ENCODE measurements around the gene BRSK1.
A peak's percentile ranks its signal among the peaks of the same experiment; 100 is the strongest.
"Not testable (repeated sequence)": the region's sequence is repeated elsewhere in the genome, so short reads cannot be mapped to it uniquely, and the experiment has no call there.

BRSK1 gene

GRCh38 chr19:55312621-55313512 is 29.1 kb downstream of the BRSK1 start:
- Histone ChIP-seq H3K4me2 (ENCODE audit: low read length) (no peak overlapping the region), H3K27me3 (ENCODE audit: control insufficient read depth, insufficient read depth, low read length) (no peaks in the 10 kb centered on the region), H3K4me1 (ENCODE audit: control insufficient read depth, insufficient read depth, low read length) (no peaks in the 10 kb centered on the region), H3K9ac (ENCODE audit: low read depth, low read length) (no peak overlapping the region), H3K4me3 (ENCODE audit: low read length) (no peak overlapping the region), H3K9me3 (replicated peaks; ENCODE audit: low read length) (no peaks in the 10 kb centered on the region), H3K36me3 (ENCODE audit: insufficient read depth, low read length) (no peaks in the 10 kb centered on the region)

GRCh38 chr19:55314396-55314795 is 30.6 kb downstream of the BRSK1 start:
- no peak overlapping the region for H3K4me2 ChIP-seq (ENCODE audit: low read length)
- H3K27me3 ChIP-seq (ENCODE audit: control insufficient read depth, insufficient read depth, low read length), result no peaks in the 10 kb centered on the region
- no peaks in the 10 kb centered on the region for H3K9me3 ChIP-seq (replicated peaks; ENCODE audit: low read length)
- no peak overlapping the region for H3K4me3 ChIP-seq (ENCODE audit: low read length)
- no peaks in the 10 kb centered on the region for H3K4me1 ChIP-seq (ENCODE audit: control insufficient read depth, insufficient read depth, low read length)
- no peaks in the 10 kb centered on the region for H3K36me3 ChIP-seq (ENCODE audit: insufficient read depth, low read length)
- H3K9ac ChIP-seq (ENCODE audit: low read depth, low read length), result no peak overlapping the region

DNA sequence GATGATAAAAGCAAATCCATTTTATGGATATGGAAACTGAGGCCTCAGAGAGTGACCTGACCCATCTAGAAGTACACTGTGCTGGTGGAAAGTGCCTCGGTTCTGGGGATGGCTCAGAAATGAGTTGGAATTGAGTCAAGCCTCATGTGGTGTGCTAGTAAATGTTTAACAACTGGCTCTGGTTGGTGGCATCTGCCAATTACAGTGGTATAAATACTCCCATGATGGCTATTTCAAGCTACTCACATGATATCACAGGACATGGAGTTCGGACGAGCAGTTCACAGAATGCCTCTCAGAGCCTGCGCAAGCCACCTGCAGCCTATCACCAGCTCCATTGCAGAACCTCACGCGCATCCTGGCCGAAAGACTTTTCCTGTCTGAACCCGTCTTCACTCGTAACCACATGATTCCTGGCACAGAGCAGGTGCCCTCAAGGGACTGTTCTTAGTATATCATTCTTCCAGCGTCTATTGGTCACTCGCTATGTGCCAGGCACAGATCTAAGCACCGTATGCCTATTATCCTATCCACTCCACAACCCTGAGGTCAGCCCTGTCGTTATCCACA is 32.2 kb downstream of the BRSK1 start:
- H3K4me2 ChIP-seq (ENCODE audit: low read length), result no peak overlapping the region
- H3K9me3 ChIP-seq (replicated peaks; ENCODE audit: low read length), result no peaks in the 10 kb centered on the region
- no peak overlapping the region for H3K9ac ChIP-seq (ENCODE audit: low read depth, low read length)

DNA sequence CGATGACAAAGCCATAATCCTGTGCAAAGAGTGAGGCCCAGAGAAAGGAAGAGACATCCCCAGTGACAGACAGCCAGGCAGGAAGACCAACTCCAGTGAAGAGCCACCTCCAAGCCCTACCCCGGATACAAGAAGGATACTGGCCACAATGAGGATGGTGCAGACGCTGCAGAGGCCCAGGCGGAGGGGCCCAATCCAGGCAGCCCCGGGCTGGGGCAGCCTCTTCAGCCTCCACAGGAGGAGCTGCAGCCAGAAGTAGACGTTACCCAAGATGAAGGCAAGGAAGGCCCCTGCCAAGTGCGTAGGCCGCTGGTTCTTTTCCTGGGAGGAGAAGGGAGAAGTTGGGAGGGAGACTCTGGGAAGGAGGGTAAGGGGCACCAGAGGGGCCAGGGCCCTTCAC is 32.8 kb downstream of the BRSK1 start:
- H3K4me2 ChIP-seq (ENCODE audit: low read length), result no peak overlapping the region
- no peak overlapping the region for H3K4me3 ChIP-seq (ENCODE audit: low read length)
- H3K9me3 ChIP-seq (replicated peaks; ENCODE audit: low read length), result no peaks in the 10 kb centered on the region
- H3K9ac ChIP-seq (ENCODE audit: low read depth, low read length), result no peak overlapping the region
- H3K27me3 ChIP-seq (ENCODE audit: control insufficient read depth, insufficient read depth, low read length), result peaks cover 8% of the 10 kb centered on the region
- no peaks in the 10 kb centered on the region for H3K36me3 ChIP-seq (ENCODE audit: insufficient read depth, low read length)
- H3K4me1 ChIP-seq (ENCODE audit: control insufficient read depth, insufficient read depth, low read length), result no peaks in the 10 kb centered on the region

More for the DNA sequence above, 32.2 kb downstream of the BRSK1 start:
- H3K36me3 ChIP-seq (ENCODE audit: insufficient read depth, low read length), result no peaks in the 10 kb centered on the region
- H3K27me3 ChIP-seq (ENCODE audit: control insufficient read depth, insufficient read depth, low read length), result peaks cover 4% of the 10 kb centered on the region
- H3K4me3 ChIP-seq (ENCODE audit: low read length), result no peak overlapping the region
- H3K4me1 ChIP-seq (ENCODE audit: control insufficient read depth, insufficient read depth, low read length), result no peaks in the 10 kb centered on the region

DNA sequence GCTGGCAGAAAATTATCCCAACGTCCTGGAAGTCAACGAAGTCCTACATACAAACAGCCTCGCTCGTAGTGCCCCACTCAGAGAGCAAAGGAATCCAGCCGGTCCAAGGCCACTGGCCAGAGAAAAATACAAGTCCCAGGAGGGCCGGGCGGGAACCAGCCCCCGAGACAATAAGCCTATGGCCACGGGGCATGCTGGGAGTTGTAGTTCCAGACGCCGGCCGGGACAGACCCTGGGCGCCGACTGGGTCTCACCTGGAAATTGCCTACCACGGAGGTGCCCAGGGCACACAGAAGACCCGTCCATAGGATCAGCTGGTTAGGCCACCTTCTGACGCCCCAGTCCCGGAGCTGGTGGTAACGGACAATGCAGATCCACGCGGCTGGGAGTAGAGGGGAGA is 36.0 kb downstream of the BRSK1 start:
- Histone ChIP-seq H3K9ac (ENCODE audit: low read depth, low read length) (no peak overlapping the region), H3K9me3 (replicated peaks; ENCODE audit: low read length) (no peaks in the 10 kb centered on the region), H3K27me3 (ENCODE audit: control insufficient read depth, insufficient read depth, low read length) (peaks cover 22% of the 10 kb centered on the region), H3K4me3 (ENCODE audit: low read length) (no peak overlapping the region), H3K4me1 (ENCODE audit: control insufficient read depth, insufficient read depth, low read length) (no peaks in the 10 kb centered on the region), H3K36me3 (ENCODE audit: insufficient read depth, low read length) (no peaks in the 10 kb centered on the region), H3K4me2 (ENCODE audit: low read length) (peak overlapping the region; percentile 40)

GRCh38 chr19:55320844-55321419 is 37.1 kb downstream of the BRSK1 start:
- Histone ChIP-seq H3K4me2 (ENCODE audit: low read length) (no peak overlapping the region), H3K4me1 (ENCODE audit: control insufficient read depth, insufficient read depth, low read length) (no peaks in the 10 kb centered on the region), H3K4me3 (ENCODE audit: low read length) (no peak overlapping the region), H3K36me3 (ENCODE audit: insufficient read depth, low read length) (no peaks in the 10 kb centered on the region), H3K27me3 (ENCODE audit: control insufficient read depth, insufficient read depth, low read length) (peaks cover 22% of the 10 kb centered on the region), H3K9me3 (replicated peaks; ENCODE audit: low read length) (no peaks in the 10 kb centered on the region), H3K9ac (ENCODE audit: low read depth, low read length) (no peak overlapping the region)

- Histone ChIP-seq H3K36me3 (ENCODE audit: insufficient read depth, low read length) (no peaks in the 10 kb centered on the region), H3K4me1 (ENCODE audit: control insufficient read depth, insufficient read depth, low read length) (no peaks in the 10 kb centered on the region), H3K4me3 (ENCODE audit: low read length) (no peak overlapping the region), H3K9me3 (replicated peaks; ENCODE audit: low read length) (no peaks in the 10 kb centered on the region), H3K27me3 (ENCODE audit: control insufficient read depth, insufficient read depth, low read length) (peaks cover 22% of the 10 kb centered on the region), H3K4me2 (ENCODE audit: low read length) (no peak overlapping the region), H3K9ac (ENCODE audit: low read depth, low read length) (no peak overlapping the region)
These were observed 37.8 kb downstream of the BRSK1 start for GRCh38 chr19:55321466-55322137.

GRCh38 chr19:55322204-55322885 is 38.5 kb downstream of the BRSK1 start:
- no peaks in the 10 kb centered on the region for H3K4me1 ChIP-seq (ENCODE audit: control insufficient read depth, insufficient read depth, low read length)
- no peaks in the 10 kb centered on the region for H3K36me3 ChIP-seq (ENCODE audit: insufficient read depth, low read length)
- H3K4me2 ChIP-seq (ENCODE audit: low read length), result no peak overlapping the region
- peaks cover 22% of the 10 kb centered on the region for H3K27me3 ChIP-seq (ENCODE audit: control insufficient read depth, insufficient read depth, low read length)
- H3K4me3 ChIP-seq (ENCODE audit: low read length), result no peak overlapping the region
- H3K9ac ChIP-seq (ENCODE audit: low read depth, low read length), result no peak overlapping the region
- no peaks in the 10 kb centered on the region for H3K9me3 ChIP-seq (replicated peaks; ENCODE audit: low read length)

DNA sequence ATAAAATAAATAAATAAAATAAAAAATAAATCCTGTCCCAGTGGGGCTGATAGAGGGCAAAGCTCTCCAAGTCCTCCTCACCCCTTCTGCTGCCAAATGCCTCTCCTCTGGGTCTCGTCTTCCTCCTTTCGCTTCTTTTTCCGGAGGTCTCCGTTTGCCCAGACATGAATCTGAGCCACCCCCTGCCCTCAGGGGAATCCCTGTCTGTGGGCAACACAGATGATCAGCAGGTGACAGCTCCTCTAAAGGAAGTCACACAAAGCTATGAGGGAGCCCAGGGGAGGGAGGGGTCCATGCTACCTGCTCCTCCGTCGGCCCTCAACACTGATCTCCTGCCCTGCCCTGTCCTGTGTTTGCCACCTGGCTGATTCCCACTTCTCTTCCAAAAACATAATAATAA is 40.9 kb downstream of the BRSK1 start:
- Histone ChIP-seq H3K9ac (ENCODE audit: low read depth, low read length) (no peak overlapping the region), H3K4me2 (ENCODE audit: low read length) (no peak overlapping the region), H3K36me3 (ENCODE audit: insufficient read depth, low read length) (no peaks in the 10 kb centered on the region), H3K4me3 (ENCODE audit: low read length) (no peak overlapping the region), H3K27me3 (ENCODE audit: control insufficient read depth, insufficient read depth, low read length) (peaks cover 22% of the 10 kb centered on the region), H3K9me3 (replicated peaks; ENCODE audit: low read length) (no peaks in the 10 kb centered on the region), H3K4me1 (ENCODE audit: control insufficient read depth, insufficient read depth, low read length) (peaks cover 3% of the 10 kb centered on the region)

GRCh38 chr19:55325172-55325571 is 41.4 kb downstream of the BRSK1 start, which contains the start of gene TMEM150B:
Gene TMEM150B (minus strand): TSS chr19:55325341. CDS start chr19:55321036, 4,305 bp downstream.
- Histone ChIP-seq H3K4me3 (ENCODE audit: low read length) (no peak within 1 kb of the TSS), H3K4me2 (ENCODE audit: low read length) (no peak within 1 kb of the TSS), H3K36me3 (ENCODE audit: insufficient read depth, low read length) (no peaks in the 10 kb centered on the region), H3K27me3 (ENCODE audit: control insufficient read depth, insufficient read depth, low read length) (peaks cover 18% of the 10 kb centered on the region), H3K9ac (ENCODE audit: low read depth, low read length) (no peak within 1 kb of the TSS), H3K9me3 (replicated peaks; ENCODE audit: low read length) (no peaks in the 10 kb centered on the region), H3K4me1 (ENCODE audit: control insufficient read depth, insufficient read depth, low read length) (peaks cover 3% of the 10 kb centered on the region)

DNA sequence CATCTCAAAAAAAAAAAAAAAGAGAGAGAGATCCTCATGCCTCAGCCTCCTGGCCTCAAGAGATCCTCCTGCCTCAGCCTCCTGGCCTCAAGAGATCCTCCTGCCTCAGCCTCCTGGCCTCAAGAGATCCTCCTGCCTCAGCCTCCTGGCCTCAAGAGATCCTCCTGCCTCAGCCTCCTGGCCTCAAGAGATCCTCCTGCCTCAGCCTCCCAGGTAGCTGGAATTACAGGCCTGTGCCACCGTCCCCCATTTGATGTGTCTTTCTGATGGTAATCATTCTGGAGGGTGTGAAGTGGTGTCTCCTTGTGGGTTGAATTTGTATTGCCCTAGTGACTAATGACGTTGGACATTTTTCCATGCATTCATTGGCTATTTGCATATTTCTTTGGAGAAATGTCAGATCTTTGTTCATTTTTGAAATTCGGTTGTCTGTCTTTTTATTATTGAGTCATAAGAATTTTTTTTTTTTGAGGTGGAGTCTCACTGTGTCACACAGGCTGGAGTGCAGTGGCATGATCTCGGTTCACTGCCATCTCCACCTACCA is 45.0 kb downstream of the BRSK1 start:
- not testable (repeated sequence) for H3K9ac ChIP-seq (ENCODE audit: low read depth, low read length); H3K4me1 ChIP-seq (ENCODE audit: control insufficient read depth, insufficient read depth, low read length); H3K4me2 ChIP-seq (ENCODE audit: low read length); H3K27me3 ChIP-seq (ENCODE audit: control insufficient read depth, insufficient read depth, low read length); H3K9me3 ChIP-seq (replicated peaks; ENCODE audit: low read length); H3K36me3 ChIP-seq (ENCODE audit: insufficient read depth, low read length); H3K4me3 ChIP-seq (ENCODE audit: low read length)
